ENCODE data around the gene TTLL10.

The TTLL10 gene

GRCh38 chr1:1157914-1158710, 15.6 kb upstream of the TTLL10 start:
- DNase-seq = peak; percentile 82

- no peak for DNase-seq
Measured at GRCh38 chr1:1160281-1160930, 13.3 kb upstream of the TTLL10 start.

- no peak for DNase-seq
Measured at GRCh38 chr1:1161078-1161682, 12.5 kb upstream of the TTLL10 start.

- DNase-seq = no peak
Measured at GRCh38 chr1:1161683-1162079, 12.0 kb upstream of the TTLL10 start.

GRCh38 chr1:1162597-1163537, 10.8 kb upstream of the TTLL10 start:
- DNase-seq = no peak

GRCh38 chr1:1163538-1164070, 10.1 kb upstream of the TTLL10 start:
- DNase-seq = no peak

GRCh38 chr1:1164361-1164700, 9.3 kb upstream of the TTLL10 start:
- DNase-seq = no peak

GRCh38 chr1:1164701-1165451, 8.8 kb upstream of the TTLL10 start:
- no peak for DNase-seq

- DNase-seq = no peak
Measured at GRCh38 chr1:1165485-1165884, 8.2 kb upstream of the TTLL10 start.

GRCh38 chr1:1165900-1166421, 7.7 kb upstream of the TTLL10 start:
- no peak for DNase-seq

GRCh38 chr1:1166642-1167397, 6.9 kb upstream of the TTLL10 start:
- DNase-seq = no peak

- no peak for DNase-seq
Measured at GRCh38 chr1:1167398-1167821, 6.3 kb upstream of the TTLL10 start.

- DNase-seq = no peak
Measured at GRCh38 chr1:1167841-1168450, 5.7 kb upstream of the TTLL10 start.

- no peak for DNase-seq
Measured at GRCh38 chr1:1168451-1169411, 4.9 kb upstream of the TTLL10 start.

GRCh38 chr1:1169429-1170214, 4.1 kb upstream of the TTLL10 start:
- DNase-seq = no peak

- DNase-seq = no peak
Measured at GRCh38 chr1:1170215-1171091, 3.2 kb upstream of the TTLL10 start.

- DNase-seq = no peak
Measured at GRCh38 chr1:1171161-1171545, 2.5 kb upstream of the TTLL10 start.
